Muscle layer of duodenum (tissue), 2 donors: ENCODE results near the gene FILIP1.
A peak's percentile ranks its signal among the peaks of the same experiment; 100 is the strongest.

Experiments
- H3K27ac ChIP-seq: one replicate; pipeline ENCODE4 v1.7.0; 2013; ENCODE audit warnings: mild to moderate bottlenecking, low read length
- H3K27me3 ChIP-seq: one replicate; pipeline ENCODE4 v1.7.0; 2013; ENCODE audit warnings: low read depth, mild to moderate bottlenecking, control low read depth, low read length
- H3K36me3 ChIP-seq, 2 donors: one replicate each; pipeline ENCODE4 v1.7.0; 2013; ENCODE audit warnings: low read length in 2 of 2, control low read depth in 1 of 2, mild to moderate bottlenecking in 1 of 2; ENCODE audit not compliant: insufficient read depth in 2 of 2, control insufficient read depth in 1 of 2
- H3K4me1 ChIP-seq, 2 donors: one replicate each; pipeline ENCODE4 v1.7.0; 2013; ENCODE audit warnings: low read length in 2 of 2, mild to moderate bottlenecking in 2 of 2, control low read depth in 1 of 2, moderate library complexity in 1 of 2; ENCODE audit not compliant: insufficient read depth in 2 of 2, control insufficient read depth in 1 of 2
- H3K4me3 ChIP-seq, 2 donors: one replicate each; pipeline ENCODE4 v1.7.0; 2013; ENCODE audit warnings: low read length in 2 of 2, low read depth in 1 of 2, mild to moderate bottlenecking in 1 of 2
- H3K9me3 ChIP-seq, 2 donors: one replicate each; pipeline ENCODE4 v1.7.0; 2013; ENCODE audit warnings: low read length in 2 of 2, control low read depth in 1 of 2, mild to moderate bottlenecking in 1 of 2; ENCODE audit not compliant: control insufficient read depth in 1 of 2
- donor health status: healthy.

Gene FILIP1

GRCh38 chr6:75512591-75512990 lies 19.0 kb upstream of the FILIP1 start:
- Histone ChIP-seq H3K4me3 (no peak overlapping the region), H3K9me3 (no peaks in the 10 kb centered on the region), H3K36me3 (no peaks in the 10 kb centered on the region), H3K27ac (no peak overlapping the region), H3K4me1 (no peaks in the 10 kb centered on the region), H3K27me3 (no peaks in the 10 kb centered on the region)

- Histone ChIP-seq H3K4me3 (no peak overlapping the region), H3K9me3 (no peaks in the 10 kb centered on the region), H3K27me3 (no peaks in the 10 kb centered on the region), H3K36me3 (no peaks in the 10 kb centered on the region), H3K27ac (no peak overlapping the region), H3K4me1 (no peaks in the 10 kb centered on the region)
These were observed 11.8 kb upstream of the FILIP1 start for GRCh38 chr6:75505424-75505823.

DNA sequence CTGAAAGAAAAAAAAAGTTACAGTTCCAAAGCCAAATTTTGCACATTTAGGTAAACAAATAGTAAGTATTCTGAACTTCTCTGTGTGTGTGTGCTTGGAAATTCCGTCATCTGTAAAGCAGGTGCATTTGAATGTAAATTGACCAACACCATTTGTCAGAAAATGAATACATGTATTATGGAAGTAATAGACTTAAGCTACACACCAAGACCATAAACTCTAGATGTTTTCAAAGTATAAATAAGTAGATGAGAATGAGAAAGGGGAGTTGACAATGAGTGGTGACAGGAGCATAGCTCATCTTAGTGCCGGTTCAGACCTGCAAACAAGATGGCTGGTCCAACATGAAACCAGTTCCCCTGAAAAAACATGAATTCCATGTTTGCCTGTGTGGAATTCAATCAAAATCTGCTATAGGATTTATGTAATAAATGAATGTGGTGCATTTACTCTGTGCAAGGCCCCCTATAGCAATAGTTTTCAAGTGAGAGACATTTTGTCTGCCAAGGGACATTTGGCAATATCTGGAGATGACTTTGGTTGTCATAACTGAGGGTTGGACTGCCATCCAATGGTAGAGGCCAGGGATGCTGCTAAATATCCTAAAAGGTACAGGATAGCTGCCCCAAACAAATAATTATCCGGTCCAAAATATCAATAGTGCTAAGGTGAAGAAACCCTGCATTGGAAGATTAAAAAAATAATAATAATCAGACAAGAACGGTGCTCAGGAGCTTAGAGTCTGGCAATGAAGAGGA lies 11.0 kb upstream of the FILIP1 start:
- H3K27me3 ChIP-seq = no peaks in the 10 kb centered on the region
- no peak overlapping the region for H3K27ac ChIP-seq

GRCh38 chr6:75503291-75503690 lies 9.7 kb upstream of the FILIP1 start:
- H3K36me3 ChIP-seq = no peaks in the 10 kb centered on the region
- no peaks in the 10 kb centered on the region for H3K9me3 ChIP-seq

More for the DNA sequence above, 11.0 kb upstream of the FILIP1 start:
- no peaks in the 10 kb centered on the region for H3K4me1 ChIP-seq
- H3K36me3 ChIP-seq = no peaks in the 10 kb centered on the region
- H3K4me3 ChIP-seq = no peak overlapping the region
- H3K9me3 ChIP-seq = no peaks in the 10 kb centered on the region

DNA sequence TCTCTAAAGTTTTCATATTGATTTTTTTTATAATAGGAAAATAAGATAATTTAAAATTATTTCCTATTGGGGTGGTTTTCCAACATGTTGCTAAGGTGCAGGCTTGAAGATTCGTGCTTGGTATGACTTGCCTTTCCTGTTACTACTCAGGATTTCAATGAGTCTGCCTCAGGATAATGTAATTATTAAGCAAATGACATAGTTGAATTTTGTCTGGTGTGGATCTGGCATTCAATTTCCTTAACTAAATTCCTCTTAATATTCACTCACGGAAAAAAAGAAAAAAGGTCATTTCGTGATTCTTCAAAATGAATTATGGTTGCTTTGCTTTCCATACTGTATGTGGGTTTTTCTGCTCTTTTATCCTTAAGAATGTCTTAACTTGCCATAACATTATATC lies 9.3 kb upstream of the FILIP1 start:
- H3K27ac ChIP-seq = no peak overlapping the region
- H3K36me3 ChIP-seq = no peaks in the 10 kb centered on the region
- H3K4me1 ChIP-seq = no peaks in the 10 kb centered on the region
- H3K4me3 ChIP-seq = no peak overlapping the region
- no peaks in the 10 kb centered on the region for H3K9me3 ChIP-seq
- no peaks in the 10 kb centered on the region for H3K27me3 ChIP-seq

More at GRCh38 chr6:75503291-75503690, 9.7 kb upstream of the FILIP1 start:
- no peaks in the 10 kb centered on the region for H3K4me1 ChIP-seq
- no peaks in the 10 kb centered on the region for H3K27me3 ChIP-seq
- H3K4me3 ChIP-seq = no peak overlapping the region
- H3K27ac ChIP-seq = no peak overlapping the region

DNA sequence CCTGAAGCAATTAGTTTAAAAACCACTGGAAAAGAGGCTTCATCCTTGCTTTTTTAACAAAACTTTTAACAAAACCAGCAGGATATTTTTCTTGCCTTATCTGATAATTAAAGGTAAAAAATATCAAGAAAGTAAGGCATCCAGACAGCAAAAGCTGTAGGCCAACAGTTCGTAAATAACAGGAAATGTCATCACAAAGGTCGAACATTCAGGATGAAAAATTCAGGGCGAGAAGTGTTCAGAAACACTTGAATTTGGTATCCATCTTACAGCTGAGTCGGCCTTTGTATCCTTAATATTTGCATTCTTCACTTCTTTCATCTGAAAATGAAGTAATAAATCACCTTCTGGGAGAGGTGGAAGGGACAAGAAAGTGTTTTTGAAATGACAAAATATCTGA lies 8.2 kb upstream of the FILIP1 start:
- no peaks in the 10 kb centered on the region for H3K4me1 ChIP-seq
- H3K27ac ChIP-seq = no peak overlapping the region
- H3K4me3 ChIP-seq = no peak overlapping the region
- H3K27me3 ChIP-seq = no peaks in the 10 kb centered on the region
- no peaks in the 10 kb centered on the region for H3K9me3 ChIP-seq
- H3K36me3 ChIP-seq = no peaks in the 10 kb centered on the region

DNA sequence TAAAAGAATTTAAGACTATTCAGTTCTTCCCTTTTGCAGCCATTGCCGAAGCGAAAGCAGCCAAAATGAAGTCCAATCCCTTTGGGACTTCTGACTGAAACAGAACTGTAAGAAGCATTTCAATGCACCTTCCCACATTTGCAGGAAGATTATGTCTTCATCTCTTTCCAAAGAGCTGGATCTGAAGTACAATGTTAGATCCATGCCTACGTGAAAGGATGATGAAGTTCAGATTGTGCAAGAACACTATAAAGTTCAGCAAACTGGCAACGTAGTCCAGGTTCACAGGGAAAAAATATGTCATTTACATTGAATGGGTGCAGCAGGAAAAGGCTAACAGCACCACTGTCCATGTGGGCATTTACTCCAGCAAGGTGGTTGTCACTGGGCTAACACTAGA lies 6.0 kb upstream of the FILIP1 start:
- H3K27ac ChIP-seq = no peak overlapping the region
- H3K4me1 ChIP-seq = peaks cover 0 to 5% of the 10 kb centered on the region in 2 donors
- H3K27me3 ChIP-seq = no peaks in the 10 kb centered on the region
- H3K4me3 ChIP-seq = no peak overlapping the region
- H3K9me3 ChIP-seq = no peaks in the 10 kb centered on the region
- no peaks in the 10 kb centered on the region for H3K36me3 ChIP-seq

DNA sequence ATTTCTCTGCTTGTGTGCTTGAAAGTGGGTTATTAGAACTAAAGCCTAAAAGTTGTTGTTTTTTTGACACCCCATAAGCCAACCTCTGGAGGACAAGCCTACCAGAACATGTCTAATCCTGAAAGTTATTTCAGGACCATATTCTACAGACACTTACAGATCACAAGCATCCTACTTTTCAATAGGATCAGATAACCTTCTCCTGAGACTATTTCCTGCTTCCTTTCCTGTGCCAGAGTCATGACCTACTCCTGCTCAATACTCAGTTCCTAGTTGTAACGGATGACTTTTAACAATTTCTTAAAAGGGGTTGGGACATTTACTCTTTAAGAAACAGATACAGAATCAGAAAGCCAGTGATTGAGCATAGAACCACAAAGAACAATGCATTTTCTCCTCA lies 5.3 kb upstream of the FILIP1 start:
- no peaks in the 10 kb centered on the region for H3K27me3 ChIP-seq
- peaks cover 0 to 5% of the 10 kb centered on the region in 2 donors for H3K4me1 ChIP-seq
- H3K4me3 ChIP-seq = no peak overlapping the region
- no peaks in the 10 kb centered on the region for H3K9me3 ChIP-seq
- no peaks in the 10 kb centered on the region for H3K36me3 ChIP-seq
- H3K27ac ChIP-seq = no peak overlapping the region

GRCh38 chr6:75497994-75498393 lies 4.4 kb upstream of the FILIP1 start:
- H3K27ac ChIP-seq = no peak overlapping the region
- no peaks in the 10 kb centered on the region for H3K9me3 ChIP-seq
- H3K36me3 ChIP-seq = no peaks in the 10 kb centered on the region
- H3K4me3 ChIP-seq = no peak overlapping the region
- H3K4me1 ChIP-seq = peaks cover 0 to 5% of the 10 kb centered on the region in 2 donors
- H3K27me3 ChIP-seq = no peaks in the 10 kb centered on the region

- Histone ChIP-seq H3K9me3 (no peaks in the 10 kb centered on the region), H3K4me3 (no peak overlapping the region), H3K27me3 (no peaks in the 10 kb centered on the region), H3K36me3 (no peaks in the 10 kb centered on the region), H3K27ac (peak overlapping the region; percentile 94), H3K4me1 (peaks cover 0 to 5% of the 10 kb centered on the region in 2 donors)
These were observed 1.4 kb upstream of the FILIP1 start for GRCh38 chr6:75495011-75495410.

- no peaks in the 10 kb centered on the region for H3K36me3 ChIP-seq
- H3K9me3 ChIP-seq = no peaks in the 10 kb centered on the region
- H3K27me3 ChIP-seq = no peaks in the 10 kb centered on the region
- peaks cover 0 to 5% of the 10 kb centered on the region in 2 donors for H3K4me1 ChIP-seq
- peak overlapping the region; percentile 94 for H3K27ac ChIP-seq
- peak overlapping the region; percentile 60 to 74 for H3K4me3 ChIP-seq
These were observed 690 bp upstream of the FILIP1 start for GRCh38 chr6:75494290-75494689.
